Memory B cell (primary cell): ENCODE results near the gene OLFM2.
A peak's percentile ranks its signal among the peaks of the same experiment; 100 is the strongest.
"Not testable (repeated sequence)": the region's sequence is repeated elsewhere in the genome, so short reads cannot be mapped to it uniquely, and the experiment has no call there.

Experiments used
- ATAC-seq: fragments of 150-1000 bp; cut with Tn5 transposase; 2 replicates; pipeline ENCODE4 v1.10.0; 2021; ENCODE audit warnings: low read depth, mild to moderate bottlenecking, moderate library complexity
- DNase-seq, 2 donors: peaks; one replicate each; pipeline ENCODE4 v3.0.0; 2022; ENCODE audit warnings: low spot score in 2 of 2
- H3K27ac Mint-ChIP-seq: one replicate; pipeline ENCODE4 v1.8.0; 2022; ENCODE audit warnings: mild to moderate bottlenecking, moderate library complexity, mixed read lengths
- H3K27me3 Mint-ChIP-seq: one replicate; pipeline ENCODE4 v1.8.0; 2022; ENCODE audit warnings: mixed read lengths
- H3K36me3 Mint-ChIP-seq: one replicate; pipeline ENCODE4 v1.8.0; 2022; ENCODE audit warnings: mild to moderate bottlenecking, mixed read lengths
- H3K4me1 Mint-ChIP-seq: one replicate; pipeline ENCODE4 v1.8.0; 2022; ENCODE audit warnings: mixed read lengths
- H3K4me3 Mint-ChIP-seq: one replicate; pipeline ENCODE4 v1.8.0; 2022; ENCODE audit warnings: mild to moderate bottlenecking, moderate library complexity, mixed read lengths
- H3K9me3 Mint-ChIP-seq: one replicate; pipeline ENCODE4 v1.8.0; 2022; ENCODE audit warnings: mixed read lengths

OLFM2 gene

DNA sequence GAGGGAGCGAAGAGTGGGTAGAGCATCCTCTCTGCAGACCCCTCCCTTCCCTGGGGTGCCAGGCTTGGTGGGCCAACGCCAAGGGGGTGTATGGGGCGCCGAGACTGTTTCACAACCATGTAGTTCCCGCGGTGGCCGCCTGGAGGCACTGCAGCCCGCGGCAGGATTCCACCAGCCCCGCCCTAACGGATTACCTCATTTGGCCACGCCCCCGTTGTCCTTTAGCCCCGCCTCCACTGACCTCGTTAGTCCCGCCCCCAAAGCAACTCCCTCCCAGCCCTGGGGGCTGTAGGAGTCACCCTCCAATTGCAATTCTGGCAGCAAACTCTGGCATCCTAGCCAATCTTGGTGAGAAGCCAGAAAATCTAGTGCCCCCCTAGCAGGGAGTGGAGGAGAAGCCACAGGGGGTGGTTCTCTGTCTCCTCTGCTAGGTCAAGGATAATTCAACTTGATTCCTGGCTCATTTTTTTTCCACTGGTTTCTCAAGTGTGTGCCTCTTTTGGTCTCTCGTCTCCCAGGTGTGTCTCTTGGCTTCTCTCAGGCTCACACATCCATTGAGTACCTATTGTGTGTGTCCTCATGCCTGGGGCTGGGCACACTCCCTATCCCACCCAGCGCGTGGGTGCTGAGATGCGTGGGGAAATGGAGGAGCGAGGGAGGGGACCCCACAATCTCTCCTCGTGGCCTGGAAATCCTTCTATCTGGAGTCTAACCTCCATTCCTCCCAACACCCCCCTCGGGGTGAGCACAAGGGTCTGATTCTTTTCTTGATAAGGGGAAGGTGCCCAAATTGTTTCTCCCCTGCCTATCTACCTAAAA is 2.0 kb downstream of the OLFM2 start:
- DNase-seq (peak; percentile 85 to 95), ATAC-seq (peak; percentile 67)
- Mint-ChIP-seq H3K9me3 (peaks cover 2% of the 10 kb centered on the region), H3K27me3 (peaks cover 25% of the 10 kb centered on the region), H3K4me3 (no peak overlapping the region), H3K27ac (no peak overlapping the region), H3K4me1 (peaks cover 13% of the 10 kb centered on the region), H3K36me3 (no peaks in the 10 kb centered on the region)

DNA sequence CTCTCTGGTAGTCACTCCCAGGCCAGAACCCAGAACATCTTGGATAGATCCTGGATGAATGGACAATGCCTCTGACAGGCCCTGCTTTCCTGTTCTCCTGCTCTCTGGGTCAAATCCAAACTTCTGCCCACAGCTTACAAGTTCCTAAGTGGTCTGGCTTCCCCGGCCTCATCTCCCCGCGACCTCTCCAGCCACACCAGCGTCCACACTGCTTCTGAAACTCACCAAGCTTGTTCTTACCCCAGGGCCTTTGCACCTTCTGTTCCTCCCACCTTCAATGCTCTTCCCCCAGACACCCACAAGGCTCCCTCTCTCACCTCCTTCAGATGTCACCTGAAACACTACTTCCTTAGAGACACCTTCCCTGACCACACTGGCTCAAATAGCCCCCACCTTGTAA is 3.5 kb downstream of the OLFM2 start:
- H3K27ac Mint-ChIP-seq: no peak overlapping the region
- ATAC-seq (no peak), DNase-seq (no peak)
- H3K4me1 Mint-ChIP-seq: peaks cover 13% of the 10 kb centered on the region
- H3K36me3 Mint-ChIP-seq: no peaks in the 10 kb centered on the region
- no peak overlapping the region for H3K4me3 Mint-ChIP-seq
- H3K9me3 Mint-ChIP-seq: peaks cover 2% of the 10 kb centered on the region
- H3K27me3 Mint-ChIP-seq: peaks cover 23% of the 10 kb centered on the region

DNA sequence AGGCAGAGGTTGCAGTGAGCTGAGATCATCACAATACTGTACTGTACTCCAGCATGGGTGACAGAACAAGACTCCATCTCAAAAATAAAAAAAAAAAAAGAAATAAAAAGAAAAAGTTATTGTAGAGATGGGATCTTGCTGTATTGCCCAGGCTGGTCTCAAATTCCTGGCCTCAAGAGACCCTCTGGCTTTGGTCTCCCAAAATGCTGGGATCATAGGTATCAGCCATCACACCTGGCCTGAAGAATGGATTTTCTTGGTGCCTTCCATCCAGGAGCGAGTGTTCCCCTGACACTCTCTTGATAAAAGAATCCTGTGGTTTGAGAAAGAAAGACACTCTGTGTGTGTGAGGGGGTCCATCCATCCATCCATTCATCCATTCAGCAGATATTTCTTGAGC is 4.7 kb downstream of the OLFM2 start:
- ATAC-seq (no peak), DNase-seq (no peak)
- H3K36me3 Mint-ChIP-seq: no peaks in the 10 kb centered on the region
- H3K27me3 Mint-ChIP-seq: peaks cover 18% of the 10 kb centered on the region
- peaks cover 14% of the 10 kb centered on the region for H3K4me1 Mint-ChIP-seq
- H3K27ac Mint-ChIP-seq: no peak overlapping the region
- peaks cover 2% of the 10 kb centered on the region for H3K9me3 Mint-ChIP-seq
- H3K4me3 Mint-ChIP-seq: no peak overlapping the region

DNA sequence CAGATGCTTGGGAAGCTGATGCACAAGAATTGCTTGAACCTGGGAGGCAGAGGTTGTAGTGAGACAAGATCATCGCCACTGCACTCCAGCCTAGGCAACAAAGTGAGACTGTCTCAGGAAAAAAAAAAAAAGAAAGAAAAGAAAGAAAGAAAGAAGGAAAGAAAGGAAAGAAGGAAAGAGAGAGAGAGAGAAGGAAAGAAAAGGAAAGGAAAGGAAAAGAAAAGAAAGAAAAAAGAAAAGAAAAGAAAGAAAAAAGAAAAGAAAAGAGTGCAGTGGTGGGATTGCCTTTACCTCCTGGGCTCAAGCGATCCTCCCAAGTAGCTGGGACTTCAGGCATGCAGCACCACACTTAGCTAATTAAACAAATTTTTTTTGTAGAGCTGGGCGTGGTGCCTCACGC is 12.9 kb downstream of the OLFM2 start:
- Mint-ChIP-seq H3K27ac (no peak overlapping the region), H3K4me3 (no peak overlapping the region), H3K27me3 (peaks cover 14% of the 10 kb centered on the region), H3K4me1 (peaks cover 4% of the 10 kb centered on the region), H3K9me3 (no peaks in the 10 kb centered on the region), H3K36me3 (no peaks in the 10 kb centered on the region)
- no peak for DNase-seq
- ATAC-seq: no peak

DNA sequence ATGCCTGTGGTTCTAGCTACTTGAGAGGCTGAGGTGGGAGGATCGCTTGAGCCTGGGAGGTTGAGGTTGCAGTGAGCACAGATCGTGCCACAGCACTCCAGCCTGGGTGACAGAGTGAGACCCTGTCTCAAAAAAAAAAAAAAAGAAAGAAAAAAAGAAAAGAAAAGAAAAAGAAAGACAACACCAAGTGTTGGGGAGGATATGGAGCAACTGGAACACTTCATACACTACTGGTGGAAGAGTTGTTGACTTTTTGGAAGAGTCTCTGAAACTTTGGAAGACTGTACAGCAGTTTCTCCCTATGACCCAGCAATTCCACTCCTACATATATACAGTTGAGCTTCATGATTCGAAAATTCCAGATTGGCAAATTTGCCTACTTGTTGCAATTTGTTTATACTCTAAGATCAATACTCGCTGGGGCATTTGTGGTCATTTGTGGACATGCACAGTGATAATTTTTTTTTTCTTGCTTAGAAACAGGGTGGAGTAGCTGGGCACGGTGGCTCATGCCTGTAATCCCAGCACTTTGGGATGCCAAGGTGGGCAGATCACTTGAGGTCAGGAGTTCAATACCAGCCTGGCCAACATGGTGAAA is 13.4 kb downstream of the OLFM2 start:
- not testable (repeated sequence) for ATAC-seq, DNase-seq, H3K27ac Mint-ChIP-seq, H3K9me3 Mint-ChIP-seq, H3K4me1 Mint-ChIP-seq, H3K4me3 Mint-ChIP-seq, H3K36me3 Mint-ChIP-seq
- H3K27me3 Mint-ChIP-seq: peaks cover 17% of the 10 kb centered on the region

DNA sequence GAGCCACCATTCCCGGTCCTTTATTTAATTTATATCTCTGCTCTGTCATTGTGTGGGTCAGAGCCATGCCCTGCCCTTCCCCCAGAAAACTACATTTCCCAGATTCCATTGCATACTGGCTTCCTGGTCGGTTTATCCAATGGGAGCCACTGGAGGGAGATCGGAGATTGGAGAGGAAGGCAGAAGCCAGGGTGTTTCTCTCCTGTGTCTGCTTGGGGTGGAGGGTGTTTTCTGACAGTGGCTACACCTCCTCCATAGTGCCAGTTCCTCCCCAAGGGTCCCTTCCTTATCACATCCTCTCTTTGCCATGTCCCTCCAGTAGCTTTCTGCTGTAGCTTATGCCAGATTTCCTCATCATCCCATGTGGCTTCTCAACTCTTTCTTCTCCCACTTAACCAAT is 19.0 kb downstream of the OLFM2 start:
- no peak overlapping the region for H3K27ac Mint-ChIP-seq

DNA sequence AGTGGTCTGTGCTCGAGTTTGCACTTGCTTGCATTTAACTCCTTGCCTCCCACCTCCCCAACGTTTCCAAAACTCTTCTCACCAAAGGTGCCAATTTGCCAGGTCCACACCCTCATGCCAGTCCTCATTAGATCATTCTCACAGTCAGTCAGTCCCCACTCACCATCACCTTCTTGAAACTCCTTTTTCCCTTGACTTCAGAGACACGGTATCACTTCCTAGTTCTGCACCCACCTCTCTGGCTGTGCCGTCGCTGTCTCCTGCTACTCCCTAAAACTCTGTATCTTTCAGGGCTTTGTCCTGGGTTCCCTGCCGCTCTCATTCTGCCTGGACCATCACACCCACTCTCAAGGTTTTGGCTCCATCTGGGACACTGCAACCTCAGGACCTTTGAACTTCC is 19.6 kb downstream of the OLFM2 start:
- Mint-ChIP-seq H3K4me3 (no peak overlapping the region), H3K27ac (no peak overlapping the region), H3K9me3 (no peaks in the 10 kb centered on the region), H3K36me3 (no peaks in the 10 kb centered on the region), H3K4me1 (peaks cover 4% of the 10 kb centered on the region), H3K27me3 (peaks cover 23% of the 10 kb centered on the region)
- DNase-seq (no peak), ATAC-seq (peak; percentile 27)

More for the DNA sequence above, 19.0 kb downstream of the OLFM2 start:
- ATAC-seq (no peak), DNase-seq (no peak)
- Mint-ChIP-seq H3K9me3 (no peaks in the 10 kb centered on the region), H3K36me3 (no peaks in the 10 kb centered on the region), H3K27me3 (peaks cover 24% of the 10 kb centered on the region), H3K4me1 (peaks cover 4% of the 10 kb centered on the region), H3K4me3 (no peak overlapping the region)

DNA sequence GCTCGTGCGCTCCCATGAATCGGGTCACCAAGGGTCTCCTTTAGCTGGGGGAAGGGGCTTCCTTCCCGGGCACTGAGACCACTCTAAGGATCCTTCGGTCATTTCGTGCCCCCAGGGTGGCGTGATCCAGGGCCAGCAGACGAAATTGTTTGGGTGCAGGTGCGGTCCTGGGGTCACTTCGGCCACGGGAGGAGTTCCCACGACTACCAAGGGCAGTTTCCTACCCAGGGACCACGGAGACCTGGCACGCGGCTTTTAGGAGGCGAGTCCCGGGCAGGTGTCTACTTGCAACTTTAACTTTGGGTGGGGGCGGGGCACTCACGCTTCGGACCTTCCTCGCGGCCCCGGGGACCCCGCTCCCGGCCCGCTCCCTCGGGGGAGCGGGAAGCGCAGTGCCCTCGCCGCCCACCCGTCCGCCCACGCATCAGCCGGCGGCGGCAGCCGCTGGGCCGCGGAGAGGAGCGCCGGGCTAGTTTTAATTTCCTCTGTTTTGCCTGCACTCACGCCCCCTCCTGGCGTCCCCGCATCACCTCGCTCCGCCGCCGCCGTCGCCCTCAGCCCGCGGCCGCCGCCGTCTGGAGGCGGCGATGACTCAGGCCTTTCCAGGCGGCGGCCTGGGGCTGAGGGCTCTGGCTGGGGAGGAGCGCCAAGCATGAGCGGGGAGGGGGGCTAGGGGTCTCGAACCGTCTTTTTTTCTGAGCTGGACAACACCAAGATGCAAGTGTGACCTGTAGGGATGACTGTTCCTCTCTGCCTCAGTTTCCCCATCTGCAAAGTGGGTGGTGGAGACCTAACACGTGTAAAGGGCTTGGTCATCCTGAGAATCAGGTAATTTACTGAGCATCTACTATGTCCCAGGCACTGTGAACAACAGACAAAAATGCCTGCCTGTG is 21.8 kb downstream of the OLFM2 start:
- DNase-seq (peak in 1 of 2 donors; percentile 39), ATAC-seq (peak; percentile 78)
- H3K4me3 Mint-ChIP-seq: peak overlapping the region; percentile 36
- H3K27me3 Mint-ChIP-seq: peaks cover 22% of the 10 kb centered on the region
- H3K4me1 Mint-ChIP-seq: peaks cover 4% of the 10 kb centered on the region
- no peak overlapping the region for H3K27ac Mint-ChIP-seq
- H3K36me3 Mint-ChIP-seq: no peaks in the 10 kb centered on the region
- H3K9me3 Mint-ChIP-seq: no peaks in the 10 kb centered on the region

DNA sequence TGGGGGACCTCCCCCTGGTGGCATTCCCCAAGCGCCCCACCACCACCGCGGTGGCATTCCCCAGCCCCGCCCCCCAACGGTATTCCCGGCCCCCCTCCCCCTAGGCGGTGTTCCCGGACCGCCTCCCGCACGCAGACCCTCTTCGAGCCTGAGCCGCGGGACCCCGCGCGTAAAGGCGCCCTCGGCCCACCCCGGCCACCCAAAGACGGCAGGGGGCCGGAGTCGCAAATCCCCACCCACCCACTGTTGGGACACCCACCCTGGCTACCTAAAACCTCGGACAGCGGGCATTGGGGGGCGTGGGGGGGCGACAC is 22.4 kb downstream of the OLFM2 start:
- no peak for DNase-seq
- ATAC-seq: no peak
- H3K27ac Mint-ChIP-seq: no peak overlapping the region
- peaks cover 27% of the 10 kb centered on the region for H3K27me3 Mint-ChIP-seq
- peaks cover 4% of the 10 kb centered on the region for H3K4me1 Mint-ChIP-seq
- H3K9me3 Mint-ChIP-seq: no peaks in the 10 kb centered on the region
- peak overlapping the region; percentile 36 for H3K4me3 Mint-ChIP-seq
- H3K36me3 Mint-ChIP-seq: no peaks in the 10 kb centered on the region

DNA sequence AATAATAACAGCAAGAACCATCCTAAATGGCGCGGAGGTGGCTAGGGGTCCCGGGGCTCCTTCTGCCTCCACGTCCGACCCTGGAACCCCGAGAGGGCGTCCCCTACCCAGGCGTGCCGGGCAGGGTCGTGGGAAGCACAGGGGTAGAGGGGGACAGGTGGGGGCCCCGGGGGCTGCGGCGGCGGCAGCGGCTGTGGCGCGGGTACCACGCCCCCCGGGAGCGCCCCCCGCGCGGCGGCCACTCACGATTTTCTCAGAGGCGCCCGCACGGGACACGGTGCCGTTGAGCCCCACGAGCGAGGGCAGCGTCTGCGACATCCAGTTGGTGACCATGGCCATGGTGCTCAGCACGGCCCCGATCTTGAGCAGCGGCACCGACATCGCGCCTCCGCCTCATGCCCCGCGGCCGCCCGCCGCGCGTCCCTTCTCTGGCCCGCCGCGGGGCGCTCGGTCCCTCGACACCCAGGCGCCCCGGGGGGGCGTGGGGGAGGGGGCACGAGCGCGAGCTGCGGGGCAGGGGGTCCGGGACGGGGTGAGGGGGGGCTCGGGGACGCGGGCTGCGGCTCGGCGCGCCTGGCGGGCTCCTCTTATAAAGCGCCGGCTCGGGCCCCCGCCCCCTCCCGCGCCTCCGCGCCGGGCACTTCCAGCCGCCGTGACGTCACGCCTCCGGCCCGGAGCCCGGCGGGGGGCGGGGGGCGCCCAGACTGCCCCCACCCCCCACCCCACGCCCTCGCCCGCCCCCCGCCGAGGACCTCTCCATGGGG is 22.9 kb downstream of the OLFM2 start:
- Mint-ChIP-seq H3K27me3 (peaks cover 22% of the 10 kb centered on the region), H3K4me1 (peaks cover 4% of the 10 kb centered on the region), H3K9me3 (no peaks in the 10 kb centered on the region), H3K27ac (no peak overlapping the region), H3K36me3 (no peaks in the 10 kb centered on the region), H3K4me3 (peak overlapping the region; percentile 11)
- no peak for DNase-seq
- ATAC-seq: no peak

DNA sequence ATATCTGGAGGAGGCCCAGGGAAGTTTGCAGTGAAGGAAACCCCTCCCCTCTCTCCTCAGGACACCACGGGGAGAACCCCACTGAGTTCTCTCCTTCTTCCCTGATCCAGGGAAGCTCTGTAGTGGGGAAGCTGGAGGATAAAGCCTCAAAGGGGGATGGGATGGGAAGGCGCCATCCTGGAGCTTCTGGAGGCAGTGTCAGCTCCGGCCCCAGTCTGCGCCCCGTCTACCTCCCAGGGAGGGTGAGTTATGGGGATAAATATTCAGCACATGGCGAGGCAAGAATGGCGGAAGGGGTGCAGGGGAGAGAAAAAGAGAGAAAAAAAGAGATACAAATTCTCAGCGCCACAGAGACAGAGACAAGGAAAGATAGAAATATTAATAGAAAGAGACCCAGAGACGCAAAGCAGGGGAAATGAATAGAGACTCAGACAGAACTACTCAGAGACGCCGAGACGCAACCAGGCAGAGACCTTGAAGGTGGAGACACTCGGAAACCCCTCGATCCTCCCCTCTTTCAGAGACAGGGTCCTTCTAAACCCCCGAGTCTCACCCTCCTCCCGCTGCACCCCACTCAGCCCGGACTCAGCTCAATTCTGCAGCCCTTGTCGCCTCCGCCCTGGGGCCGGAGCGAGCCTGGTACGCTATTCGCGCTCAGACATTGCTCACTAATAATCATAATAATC is 23.6 kb downstream of the OLFM2 start:
- peaks cover 1% of the 10 kb centered on the region for H3K9me3 Mint-ChIP-seq
- H3K4me3 Mint-ChIP-seq: peak overlapping the region; percentile 11
- no peaks in the 10 kb centered on the region for H3K36me3 Mint-ChIP-seq
- no peak for ATAC-seq
- no peak for DNase-seq
- H3K27ac Mint-ChIP-seq: no peak overlapping the region
- H3K4me1 Mint-ChIP-seq: peaks cover 4% of the 10 kb centered on the region
- H3K27me3 Mint-ChIP-seq: peaks cover 21% of the 10 kb centered on the region

DNA sequence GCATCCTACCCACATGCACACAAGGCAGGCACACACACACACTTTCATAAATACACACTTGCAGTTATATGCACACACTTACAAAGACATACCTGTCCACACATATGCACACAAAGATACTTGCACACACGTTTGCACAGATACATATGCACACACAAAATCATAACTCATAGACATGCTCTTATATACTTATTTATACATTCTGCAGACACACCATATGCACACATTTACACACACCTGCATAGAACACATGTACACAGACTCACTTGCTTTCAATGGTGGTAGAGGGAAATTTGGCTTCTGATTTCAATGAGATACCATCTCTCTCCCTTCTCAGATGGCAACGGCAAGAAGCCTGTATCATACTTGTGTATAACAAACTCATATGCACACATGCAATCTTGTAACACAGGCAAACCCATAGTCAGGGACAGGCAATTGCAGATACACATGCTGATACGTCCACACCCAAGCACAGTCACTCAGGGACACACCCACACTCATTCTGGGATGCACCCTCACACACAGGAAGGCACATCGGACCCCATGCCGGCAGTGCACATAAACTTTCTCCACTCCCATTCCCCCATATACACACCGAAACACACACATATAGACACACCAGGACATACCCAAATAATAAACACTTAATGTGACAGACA is 24.7 kb downstream of the OLFM2 start:
- Mint-ChIP-seq H3K27ac (no peak overlapping the region), H3K4me3 (no peak overlapping the region), H3K9me3 (peaks cover 1% of the 10 kb centered on the region), H3K4me1 (peaks cover 2% of the 10 kb centered on the region), H3K36me3 (no peaks in the 10 kb centered on the region), H3K27me3 (peaks cover 16% of the 10 kb centered on the region)
- DNase-seq (no peak), ATAC-seq (no peak)

DNA sequence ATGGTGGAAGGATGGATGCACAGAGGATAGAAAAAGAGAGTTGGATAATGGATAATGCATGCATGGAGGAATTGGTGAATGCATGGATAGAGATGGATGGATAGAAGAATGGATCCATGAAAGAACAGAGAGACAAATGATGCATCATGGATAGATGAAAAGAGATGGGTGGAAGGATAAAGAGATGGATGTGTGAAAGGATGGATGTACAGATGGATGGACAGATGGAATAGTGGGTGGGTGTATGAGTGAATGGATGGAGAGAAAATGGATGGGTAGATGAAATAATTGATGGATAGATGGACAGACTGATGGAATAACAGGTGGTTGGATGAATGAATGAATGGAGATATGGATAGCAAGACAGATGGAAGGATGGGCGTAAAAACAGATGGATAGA is 25.7 kb downstream of the OLFM2 start:
- ATAC-seq: no peak
- H3K4me3 Mint-ChIP-seq: no peak overlapping the region

More for the DNA sequence above, 25.7 kb downstream of the OLFM2 start:
- Mint-ChIP-seq H3K9me3 (peaks cover 1% of the 10 kb centered on the region), H3K36me3 (no peaks in the 10 kb centered on the region), H3K27me3 (peaks cover 16% of the 10 kb centered on the region), H3K4me1 (no peaks in the 10 kb centered on the region), H3K27ac (no peak overlapping the region)
- no peak for DNase-seq
